ENCODE results near the gene ACTL7A.

The ACTL7A gene

DNA sequence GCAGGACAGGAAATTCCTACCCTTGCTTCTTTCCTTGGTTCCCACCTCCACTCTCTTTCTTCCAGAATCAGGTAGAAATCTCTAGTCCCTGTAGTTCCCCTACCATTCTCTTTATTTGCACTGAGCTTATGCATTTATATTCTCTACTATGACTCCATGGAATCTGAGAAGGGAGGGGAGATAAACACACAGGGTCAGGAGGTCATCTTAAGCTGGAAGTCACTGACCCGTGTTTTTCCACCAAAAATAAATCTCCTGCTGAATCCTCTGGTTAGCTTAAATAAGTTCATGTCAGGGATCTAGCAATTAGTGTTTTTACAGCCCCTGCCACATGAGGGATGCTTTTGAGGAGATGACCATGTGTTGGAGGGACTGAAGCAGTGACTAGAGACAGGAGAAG is 10.0 kb upstream of the ACTL7A start:
- POLR2A ChIA-PET, result no interaction called here
- CTCF ChIA-PET, result interaction anchor here (0.8 kb wide), 1 partner anchor 331 kb away, joined by 3 read pairs; no protein-coding TSS in a partner anchor
- no peak for DNase-seq (ENCODE audit: extremely low spot score)
- no peak for TF ChIP-seq SUZ12 (IDR thresholded peaks at IDR 0.05)

DNA sequence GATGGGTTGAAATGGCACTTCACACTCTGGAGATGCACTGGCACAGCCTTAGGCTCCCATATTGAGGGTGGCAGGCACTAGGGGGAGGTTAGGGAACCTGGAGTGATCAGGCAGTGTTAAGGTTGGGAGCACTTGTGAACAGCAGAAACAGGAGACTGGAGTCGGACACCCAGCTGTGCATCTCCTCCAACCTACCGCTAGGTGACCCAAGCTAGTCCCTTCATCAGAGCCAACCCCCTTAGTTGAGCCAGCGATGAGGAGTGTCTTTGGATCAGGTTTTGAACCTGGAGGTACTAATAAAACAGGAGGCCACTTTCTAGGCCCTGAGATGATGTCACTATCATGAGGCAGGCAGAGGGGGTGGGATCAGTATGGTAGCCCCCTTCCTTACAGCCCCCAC is 8.0 kb upstream of the ACTL7A start:
- CTCF ChIA-PET, result no interaction called here
- POLR2A ChIA-PET, result no interaction called here
- no peak for DNase-seq (ENCODE audit: extremely low spot score)
- TF ChIP-seq SP1 (IDR thresholded peaks at IDR 0.05) (no peak), ZNF384 (IDR thresholded peaks at IDR 0.05) (no peak), L3MBTL2 (conservative IDR thresholded peaks at IDR 0.05) (no peak), CTBP1 (IDR thresholded peaks at IDR 0.05; ENCODE audit: borderline replicate concordance) (no peak), HDGF (IDR thresholded peaks at IDR 0.05; ENCODE audit: borderline replicate concordance) (no peak), FOXM1 (IDR thresholded peaks at IDR 0.05; ENCODE audit: borderline replicate concordance) (no peak), ELF4 (IDR thresholded peaks at IDR 0.05) (no peak), ARNT (IDR thresholded peaks at IDR 0.05) (no peak), TARDBP (IDR thresholded peaks at IDR 0.05) (no peak), BHLHE40 (IDR thresholded peaks at IDR 0.05; ENCODE audit: borderline replicate concordance) (no peak), FOXA1 (IDR thresholded peaks at IDR 0.05) (no peak), SUZ12 (IDR thresholded peaks at IDR 0.05) (no peak), FOXK2 (IDR thresholded peaks at IDR 0.05) (no peak), NFRKB (IDR thresholded peaks at IDR 0.05) (no peak), LEF1 (IDR thresholded peaks at IDR 0.05; ENCODE audit: borderline replicate concordance) (no peak)
- TF ChIP-seq, protein P1, sequence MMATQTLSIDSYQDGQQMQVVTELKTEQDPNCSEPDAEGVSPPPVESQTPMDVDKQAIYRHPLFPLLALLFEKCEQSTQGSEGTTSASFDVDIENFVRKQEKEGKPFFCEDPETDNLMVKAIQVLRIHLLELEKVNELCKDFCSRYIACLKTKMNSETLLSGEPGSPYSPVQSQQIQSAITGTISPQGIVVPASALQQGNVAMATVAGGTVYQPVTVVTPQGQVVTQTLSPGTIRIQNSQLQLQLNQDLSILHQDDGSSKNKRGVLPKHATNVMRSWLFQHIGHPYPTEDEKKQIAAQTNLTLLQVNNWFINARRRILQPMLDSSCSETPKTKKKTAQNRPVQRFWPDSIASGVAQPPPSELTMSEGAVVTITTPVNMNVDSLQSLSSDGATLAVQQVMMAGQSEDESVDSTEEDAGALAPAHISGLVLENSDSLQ (IDR thresholded peaks at IDR 0.05), result no peak

DNA sequence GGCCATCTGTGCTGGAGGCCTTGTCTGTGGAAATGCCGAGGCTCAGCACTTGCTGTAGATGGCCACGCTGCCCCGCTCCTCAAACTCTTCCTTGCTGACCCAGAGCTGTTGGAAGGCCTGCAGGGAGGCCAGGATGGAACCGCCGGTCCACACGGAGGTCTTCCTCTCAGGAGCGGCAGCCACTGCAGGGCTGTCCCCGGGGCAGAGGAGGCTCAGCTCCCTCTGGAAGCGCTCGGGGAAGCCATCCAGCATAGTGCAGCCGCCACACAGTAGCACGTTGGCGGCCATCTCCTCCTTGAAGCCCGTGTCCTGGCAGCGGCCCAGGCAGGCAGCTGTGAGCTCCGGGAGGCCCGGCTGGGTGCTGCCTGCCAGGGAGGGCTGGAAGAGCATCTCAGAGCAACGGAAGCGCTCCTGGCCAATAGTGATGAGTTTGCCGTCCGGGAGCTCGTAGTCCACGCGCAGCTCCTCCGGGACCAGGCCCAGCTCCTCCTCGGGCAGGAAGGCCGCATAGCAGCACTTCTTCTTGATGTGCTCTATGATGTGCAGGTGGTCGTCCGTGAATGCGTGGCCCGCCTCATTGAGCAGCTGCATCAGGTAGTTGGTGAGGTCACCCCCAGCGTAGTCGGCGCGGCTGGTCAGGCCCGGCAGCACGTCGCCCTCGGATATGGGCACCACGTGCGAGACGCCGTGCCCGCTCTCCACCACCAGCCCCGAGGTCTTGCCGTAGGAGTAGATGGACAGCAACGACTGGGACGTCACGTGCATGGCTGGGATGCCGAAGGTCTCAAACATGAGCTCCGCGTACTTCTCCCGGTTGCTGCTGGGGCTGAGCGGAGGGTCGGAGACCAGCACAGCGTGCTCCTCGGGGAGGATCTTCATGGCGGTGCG is 7.2 kb upstream of the ACTL7A start:
- DNase-seq (ENCODE audit: extremely low spot score), result no peak
- POLR2A ChIA-PET, result no interaction called here
- CTCF ChIA-PET, result no interaction called here
- TF ChIP-seq FOXA1 (IDR thresholded peaks at IDR 0.05), result no peak
- TF ChIP-seq SUZ12 (IDR thresholded peaks at IDR 0.05), result no peak
- no peak for TF ChIP-seq L3MBTL2 (conservative IDR thresholded peaks at IDR 0.05)
- TF ChIP-seq FOXM1 (IDR thresholded peaks at IDR 0.05; ENCODE audit: borderline replicate concordance), result no peak
- no peak for TF ChIP-seq FOXK2 (IDR thresholded peaks at IDR 0.05)

DNA sequence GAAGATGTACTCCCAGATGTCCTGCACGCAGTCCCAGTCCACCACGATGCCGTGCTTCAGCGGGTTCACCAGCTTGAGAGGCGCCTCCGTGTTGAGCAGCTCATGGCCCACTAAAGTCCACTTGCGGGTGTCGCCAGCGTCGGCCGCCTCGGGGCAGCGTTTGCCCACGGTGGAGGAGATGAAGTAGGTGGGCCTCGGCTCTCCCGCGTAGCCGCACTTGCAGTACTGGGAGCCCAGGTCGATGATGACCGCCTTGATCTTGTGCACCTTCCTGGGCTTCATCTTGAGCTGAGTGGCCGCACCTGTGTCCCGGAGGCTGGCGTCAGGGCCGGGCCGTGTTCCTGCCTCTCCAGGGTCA is 6.6 kb upstream of the ACTL7A start:
- POLR2A ChIA-PET, result no interaction called here
- DNase-seq (ENCODE audit: extremely low spot score), result no peak
- TF ChIP-seq FOXK2 (IDR thresholded peaks at IDR 0.05), result no peak
- CTCF ChIA-PET, result no interaction called here

DNA sequence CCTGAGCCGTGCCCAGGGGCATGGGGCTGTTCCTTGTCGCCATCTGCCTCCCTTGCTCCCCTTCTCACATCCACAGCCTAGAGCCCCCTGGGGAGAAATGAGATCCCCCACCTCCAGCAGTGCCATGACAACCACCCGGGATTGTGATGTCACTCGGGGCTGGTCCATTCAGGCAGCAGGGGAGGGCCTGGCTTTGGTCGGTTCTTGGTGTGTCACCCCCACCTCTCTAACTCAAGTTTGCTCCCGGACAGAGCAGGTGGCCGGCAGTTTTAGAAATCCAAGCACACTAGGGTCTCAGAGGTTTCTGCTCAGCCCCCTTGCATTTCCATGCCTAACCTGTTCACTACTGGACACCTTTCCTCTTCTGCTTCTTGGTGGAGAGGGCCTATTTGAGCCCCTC is 6.2 kb upstream of the ACTL7A start, which contains the start of gene ACTL7B:
TSS of gene ACTL7B (minus strand) at position 99 of the 400 bp plus-strand sequence. CDS start at position 43, 56 bp downstream.
- ChIA-PET POLR2A (no interaction called here), CTCF (no interaction called here)

DNA sequence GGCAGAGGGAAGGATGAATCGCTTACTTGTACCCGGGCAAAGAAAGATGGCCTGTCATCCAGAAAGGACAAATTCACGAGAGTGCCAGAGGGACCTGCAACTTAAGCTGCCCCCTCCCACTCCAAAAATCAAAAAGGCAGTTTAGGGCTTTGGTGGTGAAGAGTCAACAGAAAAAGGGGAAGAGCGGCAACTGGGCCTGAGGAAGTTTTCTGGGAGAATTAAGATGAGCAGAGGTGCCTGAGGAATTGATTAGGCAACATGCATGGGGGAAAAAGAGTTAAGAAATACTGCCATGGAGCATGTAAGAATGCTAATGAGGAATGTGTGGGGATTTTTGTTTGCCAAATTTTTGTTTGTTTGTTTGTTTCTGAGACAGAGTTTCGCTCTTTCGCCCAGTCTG is 4.5 kb upstream of the ACTL7A start:
- no peak for TF ChIP-seq ZNF384 (IDR thresholded peaks at IDR 0.05)
- no peak for TF ChIP-seq ELF4 (IDR thresholded peaks at IDR 0.05)
- TF ChIP-seq NFRKB (IDR thresholded peaks at IDR 0.05), result no peak
- TF ChIP-seq TARDBP (IDR thresholded peaks at IDR 0.05), result no peak
- TF ChIP-seq FOXK2 (IDR thresholded peaks at IDR 0.05), result no peak
- TF ChIP-seq, protein P1 (IDR thresholded peaks at IDR 0.05), result no peak
- no peak for TF ChIP-seq ARNT (IDR thresholded peaks at IDR 0.05)
- no peak for TF ChIP-seq SUZ12 (IDR thresholded peaks at IDR 0.05)
- TF ChIP-seq SP1 (IDR thresholded peaks at IDR 0.05), result no peak
- no peak for TF ChIP-seq L3MBTL2 (conservative IDR thresholded peaks at IDR 0.05)
- TF ChIP-seq BHLHE40 (IDR thresholded peaks at IDR 0.05; ENCODE audit: borderline replicate concordance), result no peak
- TF ChIP-seq FOXA1 (IDR thresholded peaks at IDR 0.05), result no peak
- TF ChIP-seq CTBP1 (IDR thresholded peaks at IDR 0.05; ENCODE audit: borderline replicate concordance), result no peak
- POLR2A ChIA-PET, result no interaction called here
- CTCF ChIA-PET, result no interaction called here
- no peak for DNase-seq (ENCODE audit: extremely low spot score)

More for the DNA sequence above, 6.2 kb upstream of the ACTL7A start, which contains the start of gene ACTL7B:
- DNase-seq (ENCODE audit: extremely low spot score), result no peak
- TF ChIP-seq FOXK2 (IDR thresholded peaks at IDR 0.05) (no peak), ZNF384 (IDR thresholded peaks at IDR 0.05) (no peak), HDGF (IDR thresholded peaks at IDR 0.05; ENCODE audit: borderline replicate concordance) (no peak), ARNT (IDR thresholded peaks at IDR 0.05) (no peak), NFRKB (IDR thresholded peaks at IDR 0.05) (no peak), BHLHE40 (IDR thresholded peaks at IDR 0.05; ENCODE audit: borderline replicate concordance) (no peak), SUZ12 (IDR thresholded peaks at IDR 0.05) (no peak), LEF1 (IDR thresholded peaks at IDR 0.05; ENCODE audit: borderline replicate concordance) (no peak)

DNA sequence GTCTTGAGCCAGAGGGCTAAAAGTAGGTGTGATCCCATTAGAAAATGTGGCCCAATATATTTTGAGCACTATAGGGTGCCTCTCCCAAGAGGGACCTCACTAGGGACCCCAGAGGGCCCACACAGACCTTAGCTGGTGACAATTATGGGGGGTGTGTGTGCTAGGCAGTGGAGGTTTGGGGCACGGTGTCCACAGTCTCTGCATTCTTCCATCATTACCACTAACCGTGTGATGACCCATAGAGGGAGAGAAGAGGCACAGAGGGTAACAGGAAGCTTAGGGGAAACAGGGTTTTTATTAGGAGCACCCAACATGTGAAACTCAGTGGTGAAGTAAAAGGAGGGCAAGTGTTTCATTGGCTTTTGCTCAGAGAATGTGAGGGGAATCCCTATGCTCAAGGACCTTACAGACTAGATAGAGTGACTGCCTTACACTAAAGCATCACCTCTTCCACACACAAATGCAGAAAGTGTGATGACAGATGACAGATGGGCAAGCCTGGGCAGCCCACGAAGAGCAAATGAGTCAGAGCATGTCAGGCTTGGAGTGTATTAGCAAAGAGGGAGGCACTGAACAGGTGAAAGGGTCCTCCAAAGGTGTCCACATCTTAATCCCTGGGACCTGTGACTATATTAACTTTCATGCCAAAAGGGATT is 2.5 kb upstream of the ACTL7A start:
- no peak for TF ChIP-seq ELF4 (IDR thresholded peaks at IDR 0.05)
- TF ChIP-seq FOXK2 (IDR thresholded peaks at IDR 0.05), result no peak
- no peak for TF ChIP-seq L3MBTL2 (conservative IDR thresholded peaks at IDR 0.05)
- TF ChIP-seq NFRKB (IDR thresholded peaks at IDR 0.05), result no peak
- TF ChIP-seq ARNT (IDR thresholded peaks at IDR 0.05), result no peak
- TF ChIP-seq SUZ12 (IDR thresholded peaks at IDR 0.05), result no peak
- no peak for TF ChIP-seq FOXM1 (IDR thresholded peaks at IDR 0.05; ENCODE audit: borderline replicate concordance)
- TF ChIP-seq LEF1 (IDR thresholded peaks at IDR 0.05; ENCODE audit: borderline replicate concordance), result no peak
- no peak for TF ChIP-seq FOXA1 (IDR thresholded peaks at IDR 0.05)
- no peak for TF ChIP-seq ZNF384 (IDR thresholded peaks at IDR 0.05)
- TF ChIP-seq CTBP1 (IDR thresholded peaks at IDR 0.05; ENCODE audit: borderline replicate concordance), result no peak
- TF ChIP-seq SP1 (IDR thresholded peaks at IDR 0.05), result no peak
- no peak for TF ChIP-seq BHLHE40 (IDR thresholded peaks at IDR 0.05; ENCODE audit: borderline replicate concordance)
- TF ChIP-seq TARDBP (IDR thresholded peaks at IDR 0.05), result no peak
- TF ChIP-seq, protein P1 (IDR thresholded peaks at IDR 0.05), result no peak
- no peak for TF ChIP-seq HDGF (IDR thresholded peaks at IDR 0.05; ENCODE audit: borderline replicate concordance)
- POLR2A ChIA-PET, result no interaction called here
- no peak for DNase-seq (ENCODE audit: extremely low spot score)
- CTCF ChIA-PET, result no interaction called here

Measured in HEK293T (cell line).